GM19239 (cell line): ENCODE results near the gene RPS19BP1.

Experiments
- DNase-seq: peaks from one replicate; pipeline ENCODE4 v3.0.0; 2011; ENCODE audit warnings: low spot score; ENCODE audit not compliant: insufficient read length
- FAIRE-seq: peaks from 2 replicates; lab custom pipeline; 2011; peaks lifted over from hg19 to GRCh38; lab: Jason Lieb, UNC

RPS19BP1 gene

GRCh38 chr22:39494471-39495120 is 38.0 kb downstream of the RPS19BP1 start:
- no peak for DNase-seq
- no peak for FAIRE-seq

DNA sequence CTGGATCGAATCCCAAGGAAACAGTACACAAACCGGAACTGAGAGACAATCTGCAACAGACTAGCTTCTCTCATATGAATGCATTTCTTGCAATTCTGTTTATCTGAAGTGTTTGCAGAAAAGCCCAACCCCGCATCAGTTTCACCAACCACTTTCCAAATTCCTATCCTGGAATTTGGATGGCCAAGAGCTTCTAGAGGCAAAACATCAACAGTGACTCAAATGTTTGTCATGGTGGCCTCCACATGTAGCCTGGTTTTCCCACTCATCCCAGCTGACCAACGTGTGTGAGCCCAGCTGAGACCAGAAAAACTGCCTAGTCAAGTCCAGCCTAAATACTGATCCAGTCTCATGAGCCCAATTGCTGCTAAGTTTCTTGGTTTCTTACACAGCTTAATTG is 38.8 kb downstream of the RPS19BP1 start:
- DNase-seq (no peak), FAIRE-seq (no peak)

- FAIRE-seq: no peak
- no peak for DNase-seq
Observed at GRCh38 chr22:39492186-39492585, 40.4 kb downstream of the RPS19BP1 start.

GRCh38 chr22:39491696-39492095 is 40.9 kb downstream of the RPS19BP1 start:
- FAIRE-seq (no peak), DNase-seq (no peak)

DNA sequence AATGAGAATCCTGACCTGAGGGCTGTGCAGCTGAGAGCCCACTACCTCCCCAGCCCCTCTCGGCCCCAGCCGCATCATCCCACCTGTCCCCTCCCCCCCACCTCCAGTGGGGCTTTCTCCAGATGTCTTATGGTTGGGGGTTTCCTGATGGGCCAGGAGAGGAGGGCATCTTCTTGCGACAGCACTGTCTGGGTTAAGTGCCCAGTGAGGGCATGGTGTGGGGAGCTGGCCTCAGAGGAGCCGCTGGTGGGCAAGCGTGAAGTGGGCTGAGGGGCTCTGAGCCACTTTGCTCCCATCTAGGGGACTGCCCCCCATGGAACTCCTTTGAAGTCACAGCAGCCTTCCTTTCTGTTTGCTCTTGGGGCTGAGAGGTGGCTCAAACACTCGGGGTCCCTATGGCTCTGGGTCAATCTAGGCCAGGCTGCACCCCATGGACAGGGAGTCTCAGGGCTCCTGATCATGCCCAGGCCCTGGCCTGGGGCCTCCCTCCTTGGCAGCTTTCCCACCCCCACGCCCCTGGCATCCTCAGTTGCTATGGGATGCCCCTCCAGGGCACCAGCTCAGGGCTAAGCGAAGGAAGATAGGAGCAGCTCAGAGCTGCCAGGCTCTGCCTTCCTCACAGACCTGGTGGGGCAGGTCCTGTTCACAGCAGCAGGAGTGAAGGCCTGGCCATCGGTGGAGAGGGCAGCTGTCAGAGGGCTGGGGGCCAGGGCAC is 41.4 kb downstream of the RPS19BP1 start:
- DNase-seq (no peak), FAIRE-seq (no peak)

DNA sequence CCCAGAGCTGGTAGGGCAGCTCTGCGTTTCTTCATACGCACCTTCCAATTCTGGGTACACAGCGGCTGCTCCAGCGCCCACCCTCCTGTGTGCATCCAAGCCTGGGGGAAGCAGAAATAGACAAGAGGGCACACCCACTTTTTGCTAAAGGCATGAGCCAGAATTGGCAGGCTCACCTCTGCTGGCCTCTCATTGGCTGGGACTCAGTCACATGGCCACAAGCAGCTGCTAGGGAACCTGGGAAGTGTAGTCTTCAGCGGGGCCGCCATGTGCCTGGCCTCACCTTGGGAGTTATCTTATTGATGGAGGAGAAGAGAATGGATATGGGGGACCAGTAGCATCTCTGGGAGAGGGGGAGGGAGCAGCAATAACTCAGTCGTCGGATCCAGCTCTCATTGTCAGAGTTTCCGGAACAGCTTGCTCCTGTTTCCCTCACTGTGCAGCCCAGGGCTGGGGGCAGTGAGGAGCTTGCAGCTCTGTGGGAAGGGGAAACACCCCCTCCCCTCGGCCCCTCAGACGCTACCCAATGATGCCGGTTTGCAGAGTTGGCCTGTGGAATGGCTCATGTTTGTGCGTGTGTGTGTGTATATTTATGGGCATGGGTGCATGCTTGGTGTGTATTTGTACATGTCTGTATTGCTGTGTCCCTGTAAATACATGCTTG is 42.3 kb downstream of the RPS19BP1 start:
- peak; percentile 99 for FAIRE-seq

DNA sequence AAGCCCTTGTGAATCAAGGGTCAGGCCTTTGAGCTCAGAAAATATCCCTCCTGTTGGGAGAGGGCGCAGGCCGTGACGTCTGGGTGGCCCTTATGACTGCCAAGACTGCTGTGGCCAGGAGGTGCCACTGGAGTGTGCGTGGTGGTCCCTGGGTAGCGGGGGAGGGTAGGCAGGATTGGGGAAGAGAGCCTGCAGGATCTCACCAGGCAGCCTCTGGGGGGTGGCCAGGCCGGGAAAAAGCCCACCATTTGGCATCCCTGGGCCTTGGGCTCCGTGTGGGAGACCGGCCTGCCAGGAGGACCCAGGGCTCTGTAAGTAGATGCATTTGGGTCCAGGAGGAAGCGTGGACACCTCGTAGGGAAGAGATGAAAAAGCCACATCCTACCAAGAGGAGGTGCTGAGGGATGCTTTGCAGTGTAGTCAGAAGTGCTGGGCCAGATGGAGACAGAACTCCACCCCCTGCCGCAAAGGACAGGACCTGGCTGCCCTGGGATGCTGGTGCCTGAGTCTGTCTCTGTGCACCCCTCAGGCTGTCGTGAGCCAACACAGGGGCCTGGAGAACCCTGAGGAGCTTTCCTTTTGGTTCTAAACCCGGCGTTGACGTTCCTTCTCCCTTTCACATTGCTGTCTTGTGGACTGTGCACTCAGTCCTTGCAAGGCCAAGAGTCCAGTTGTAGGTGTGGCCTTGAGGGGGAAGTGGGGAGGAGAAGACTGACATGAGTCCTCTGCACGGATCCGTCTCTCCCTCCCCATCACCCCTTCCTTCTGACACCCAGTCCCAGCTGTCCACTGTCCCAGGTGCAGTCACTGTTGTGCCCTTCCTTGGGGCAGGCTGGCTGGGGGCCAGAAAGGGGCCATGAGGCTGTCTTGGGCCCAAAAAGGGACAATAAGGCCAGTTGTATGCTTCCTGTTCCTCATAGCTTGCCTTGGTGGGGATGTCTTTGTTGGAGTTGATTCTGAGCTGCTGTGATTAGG is 43.2 kb downstream of the RPS19BP1 start:
- DNase-seq (no peak), FAIRE-seq (no peak)

More for the DNA sequence above, 42.3 kb downstream of the RPS19BP1 start:
- peak; percentile 98 for DNase-seq

GRCh38 chr22:39488563-39489083 is 43.9 kb downstream of the RPS19BP1 start:
- no peak for FAIRE-seq

DNA sequence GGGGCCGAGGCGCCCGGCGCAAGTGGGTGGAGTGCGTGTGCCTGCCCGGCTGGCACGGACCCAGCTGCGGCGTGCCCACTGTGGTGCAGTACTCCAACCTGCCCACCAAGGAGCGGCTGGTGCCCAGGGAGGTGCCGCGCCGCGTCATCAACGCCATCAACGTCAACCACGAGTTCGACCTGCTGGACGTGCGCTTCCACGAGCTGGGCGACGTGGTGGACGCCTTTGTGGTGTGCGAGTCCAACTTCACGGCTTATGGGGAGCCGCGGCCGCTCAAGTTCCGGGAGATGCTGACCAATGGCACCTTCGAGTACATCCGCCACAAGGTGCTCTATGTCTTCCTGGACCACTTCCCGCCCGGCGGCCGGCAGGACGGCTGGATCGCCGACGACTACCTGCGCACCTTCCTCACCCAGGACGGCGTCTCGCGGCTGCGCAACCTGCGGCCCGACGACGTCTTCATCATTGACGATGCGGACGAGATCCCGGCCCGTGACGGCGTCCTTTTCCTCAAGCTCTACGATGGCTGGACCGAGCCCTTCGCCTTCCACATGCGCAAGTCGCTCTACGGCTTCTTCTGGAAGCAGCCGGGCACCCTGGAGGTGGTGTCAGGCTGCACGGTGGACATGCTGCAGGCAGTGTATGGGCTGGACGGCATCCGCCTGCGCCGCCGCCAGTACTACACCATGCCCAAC is 44.6 kb downstream of the RPS19BP1 start:
- DNase-seq (no peak), FAIRE-seq (no peak)

More at GRCh38 chr22:39488563-39489083, 43.9 kb downstream of the RPS19BP1 start:
- DNase-seq: no peak

DNA sequence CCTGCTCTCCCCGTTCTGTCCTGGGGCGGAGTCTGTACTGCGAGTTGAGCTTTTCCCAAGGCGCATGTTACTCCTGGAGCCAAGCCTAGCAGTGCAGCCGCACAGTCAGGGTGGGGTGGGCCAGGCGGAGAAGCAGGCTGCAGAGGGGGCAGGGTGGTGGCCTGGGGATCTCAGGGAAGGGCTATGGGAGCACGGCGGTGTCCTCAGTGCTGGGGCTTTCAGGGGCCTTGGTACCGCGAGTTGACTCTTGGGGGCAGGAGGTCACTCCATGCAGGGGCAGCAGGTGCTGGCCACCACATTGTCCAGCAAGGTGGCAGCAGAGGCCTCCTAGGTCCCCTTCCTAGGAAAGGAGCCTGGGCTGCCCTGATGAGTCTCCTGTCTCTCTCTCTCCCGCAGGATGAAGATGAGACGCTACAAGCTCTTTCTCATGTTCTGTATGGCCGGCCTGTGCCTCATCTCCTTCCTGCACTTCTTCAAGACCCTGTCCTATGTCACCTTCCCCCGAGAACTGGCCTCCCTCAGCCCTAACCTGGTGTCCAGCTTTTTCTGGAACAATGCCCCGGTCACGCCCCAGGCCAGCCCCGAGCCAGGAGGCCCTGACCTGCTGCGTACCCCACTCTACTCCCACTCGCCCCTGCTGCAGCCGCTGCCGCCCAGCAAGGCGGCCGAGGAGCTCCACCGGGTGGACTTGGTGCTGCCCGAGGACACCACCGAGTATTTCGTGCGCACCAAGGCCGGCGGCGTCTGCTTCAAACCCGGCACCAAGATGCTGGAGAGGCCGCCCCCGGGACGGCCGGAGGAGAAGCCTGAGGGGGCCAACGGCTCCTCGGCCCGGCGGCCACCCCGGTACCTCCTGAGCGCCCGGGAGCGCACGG is 45.4 kb downstream of the RPS19BP1 start:
- no peak for FAIRE-seq
- no peak for DNase-seq

- DNase-seq (no peak), FAIRE-seq (no peak)
Observed at GRCh38 chr22:39482768-39483167, 49.8 kb downstream of the RPS19BP1 start.

DNA sequence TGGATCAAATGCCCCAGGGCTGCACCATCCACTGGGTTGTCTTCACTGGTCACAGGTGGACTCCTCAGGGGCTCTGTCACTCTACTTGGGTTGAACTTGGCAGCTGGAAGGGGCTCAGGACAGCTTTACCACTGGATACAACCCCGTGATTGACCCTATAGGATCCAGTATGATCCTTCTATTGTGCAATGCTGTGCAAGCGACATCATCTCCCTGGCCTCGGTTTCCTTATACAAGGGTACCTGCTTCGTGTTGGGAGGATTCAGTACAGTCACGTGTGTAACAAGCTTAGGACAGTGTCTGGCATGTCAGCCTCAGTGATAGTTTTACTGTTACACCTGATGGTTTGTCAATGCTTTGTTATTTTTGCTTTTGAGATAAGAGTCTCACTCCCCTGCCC is 51.0 kb downstream of the RPS19BP1 start:
- no peak for FAIRE-seq

DNA sequence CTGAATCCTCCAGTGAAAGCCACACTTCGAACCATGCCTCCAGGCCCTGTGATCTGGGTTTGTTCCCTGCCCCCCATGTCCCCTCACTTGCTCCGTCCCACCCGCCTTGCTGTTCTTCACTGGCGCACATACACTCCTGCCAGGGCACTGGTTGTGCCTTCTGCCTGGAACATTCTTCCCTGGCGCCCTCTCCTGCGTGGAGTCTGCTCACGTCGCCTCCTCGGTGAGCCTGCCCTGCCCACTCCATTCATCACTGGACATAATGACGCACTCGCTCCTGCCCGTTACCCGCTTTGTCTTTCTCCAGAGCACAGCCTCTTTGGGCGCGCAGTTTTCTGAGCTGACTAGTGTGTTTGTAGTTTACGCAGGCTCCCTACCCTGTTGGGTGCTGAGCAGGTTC is 51.5 kb downstream of the RPS19BP1 start:
- DNase-seq (no peak), FAIRE-seq (no peak)

More for the DNA sequence above, 51.0 kb downstream of the RPS19BP1 start:
- DNase-seq: no peak

DNA sequence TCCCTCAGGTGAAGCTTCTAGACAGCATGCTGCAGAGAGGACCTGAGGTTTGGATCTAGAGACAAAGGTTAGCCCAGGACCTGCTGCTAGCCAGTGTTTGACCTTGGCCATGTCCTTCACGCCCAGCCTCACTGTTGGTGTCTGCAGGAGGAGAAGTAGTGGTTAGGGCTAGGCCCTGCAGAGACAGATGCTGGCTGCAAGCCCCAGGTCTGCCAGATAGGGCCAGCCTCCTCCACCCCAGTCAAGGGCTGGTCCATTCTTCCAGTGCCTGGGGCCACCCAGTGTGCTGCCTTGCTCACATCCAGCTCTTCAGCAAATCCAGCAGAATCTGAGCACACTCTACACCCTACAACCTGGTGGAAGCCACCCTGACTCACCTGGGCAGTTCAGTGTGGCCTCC is 52.0 kb downstream of the RPS19BP1 start:
- no peak for FAIRE-seq

DNA sequence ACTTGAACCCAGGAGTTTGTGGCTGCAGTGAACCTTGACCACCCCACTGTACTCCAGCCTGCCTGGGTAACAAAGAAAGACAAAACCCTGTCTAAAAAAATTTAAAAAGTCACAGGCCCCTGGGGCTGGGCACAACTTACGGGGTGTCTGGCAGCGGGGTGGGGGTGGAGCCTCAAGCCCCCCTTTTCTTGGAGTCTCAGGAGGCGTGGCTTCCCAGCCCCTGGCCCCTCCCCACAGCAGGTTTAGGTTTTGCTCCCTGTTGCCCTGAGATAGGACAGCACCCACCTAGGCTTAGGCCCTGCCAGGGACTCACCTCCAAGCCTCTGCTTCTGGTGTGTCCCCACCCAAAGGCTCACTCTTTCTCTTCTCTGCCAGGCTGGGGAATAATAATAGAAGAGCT is 53.3 kb downstream of the RPS19BP1 start:
- no peak for FAIRE-seq
- no peak for DNase-seq

More for the DNA sequence above, 52.0 kb downstream of the RPS19BP1 start:
- DNase-seq: no peak
